WTC11 (cell line): Measurements from ENCODE around the gene ETV5. TPM values are rescaled to one million over a fixed set of nuclear protein-coding genes. Genes with fewer than 3 reads are reported as not detected.

Experiments
- ATAC-seq: fragments of 200-7000 bp; cut with Tn5 transposase; 2 replicates; pipeline ENCODE4 v1.10.0; 2021; ENCODE audit warnings: mild to moderate bottlenecking, moderate library complexity
- CTCF ChIA-PET: fragments of 300-600 bp; sonication (Branson Sonifier 250); formaldehyde crosslinking; loops from one replicate; lab custom pipeline; 2021; ENCODE audit warnings: antibody characterized with exemption; lab: Charles Lee
- POLR2A ChIA-PET: fragments of 350-600 bp; sonication (Branson Sonifier 250); formaldehyde crosslinking; loops from one replicate; lab custom pipeline; 2021; ENCODE audit warnings: antibody characterized with exemption; lab: Charles Lee
- DNase-seq: peaks from one replicate; pipeline ENCODE4 v3.0.0; 2021; ENCODE audit warnings: low spot score
- H3K27ac Mint-ChIP-seq: 2 replicates; pipeline ENCODE4 v1.8.0; 2021; ENCODE audit warnings: mixed read lengths
- H3K27me3 Mint-ChIP-seq: 2 replicates; pipeline ENCODE4 v1.8.0; 2021; ENCODE audit warnings: low read depth, mild to moderate bottlenecking, moderate library complexity, mixed read lengths
- H3K36me3 Mint-ChIP-seq: 2 replicates; pipeline ENCODE4 v1.8.0; 2021; ENCODE audit warnings: mixed read lengths
- H3K4me1 Mint-ChIP-seq: 2 replicates; pipeline ENCODE4 v1.8.0; 2022; ENCODE audit warnings: mixed read lengths
- H3K4me3 Mint-ChIP-seq: 2 replicates; pipeline ENCODE4 v1.8.0; 2021; ENCODE audit warnings: mild to moderate bottlenecking, moderate library complexity, mixed read lengths
- H3K9me3 Mint-ChIP-seq: 2 replicates; pipeline ENCODE4 v1.8.0; 2021; ENCODE audit warnings: mixed read lengths
- AFF4 ChIP-seq: sonication (generic); formaldehyde crosslinking; IDR thresholded peaks from 2 replicates; pipeline ENCODE4 v1.8.1; 2023; ENCODE audit warnings: mild to moderate bottlenecking, missing genetic modification reagents, borderline replicate concordance
- AR ChIP-seq: fragments of 250-450 bp; sonication (Bioruptor Pico); IDR thresholded peaks from 2 replicates; pipeline ENCODE4 v1.9.0; 2021; ENCODE audit warnings: mild to moderate bottlenecking
- CBFB ChIP-seq: sonication (generic); formaldehyde crosslinking; IDR thresholded peaks from 2 replicates; pipeline ENCODE4 v1.8.1; 2022; ENCODE audit warnings: mild to moderate bottlenecking, low read depth, missing genetic modification reagents
- ESRRA ChIP-seq: sonication (generic); formaldehyde crosslinking; IDR thresholded peaks from 2 replicates; pipeline ENCODE4 v1.8.1; 2022; ENCODE audit warnings: mild to moderate bottlenecking, missing genetic modification reagents, borderline replicate concordance
- FOXK1 ChIP-seq: sonication (generic); formaldehyde crosslinking; IDR thresholded peaks from 2 replicates; pipeline ENCODE4 v1.8.0; 2022; ENCODE audit warnings: mild to moderate bottlenecking, moderate library complexity, missing genetic modification reagents
- FOXP1 ChIP-seq: sonication (generic); formaldehyde crosslinking; IDR thresholded peaks from 2 replicates; pipeline ENCODE4 v1.8.0; 2022; ENCODE audit warnings: missing genetic modification reagents, mild to moderate bottlenecking, moderate library complexity, borderline replicate concordance
- GABPB1 ChIP-seq: sonication (generic); formaldehyde crosslinking; IDR thresholded peaks from 2 replicates; pipeline ENCODE4 v1.8.1; 2023; ENCODE audit warnings: mild to moderate bottlenecking, missing genetic modification reagents
- GRHL2 ChIP-seq: fragments of 250-450 bp; sonication (Bioruptor Pico); IDR thresholded peaks from 2 replicates; pipeline ENCODE4 v1.8.0; 2022; ENCODE audit warnings: mild to moderate bottlenecking, moderate library complexity; ENCODE audit not compliant: insufficient replicate concordance, severe bottlenecking
- JUN ChIP-seq: sonication (generic); formaldehyde crosslinking; IDR thresholded peaks from 2 replicates; pipeline ENCODE4 v1.8.0; 2023; ENCODE audit warnings: mild to moderate bottlenecking, missing genetic modification reagents
- NR1H2 ChIP-seq: sonication (generic); formaldehyde crosslinking; IDR thresholded peaks from 2 replicates; pipeline ENCODE4 v1.9.0; 2021; ENCODE audit warnings: mild to moderate bottlenecking, moderate library complexity, missing genetic modification reagents
- NR2C2 ChIP-seq: sonication (generic); formaldehyde crosslinking; IDR thresholded peaks from 2 replicates; pipeline ENCODE4 v1.8.0; 2022; ENCODE audit warnings: mild to moderate bottlenecking, missing genetic modification reagents
- RORB ChIP-seq: fragments of 250-450 bp; sonication (Bioruptor Pico); IDR thresholded peaks from 2 replicates; pipeline ENCODE4 v1.9.0; 2021; ENCODE audit warnings: mild to moderate bottlenecking
- SMAD3 ChIP-seq: sonication (generic); formaldehyde crosslinking; IDR thresholded peaks from 2 replicates; pipeline ENCODE4 v1.8.0; 2022; ENCODE audit warnings: missing genetic modification reagents, mild to moderate bottlenecking, borderline replicate concordance
- TP53 ChIP-seq: sonication (generic); formaldehyde crosslinking; IDR thresholded peaks from 2 replicates; pipeline ENCODE4 v1.8.1; 2023; ENCODE audit warnings: mild to moderate bottlenecking, missing genetic modification reagents
- ZNF121 ChIP-seq: sonication (generic); formaldehyde crosslinking; IDR thresholded peaks from 2 replicates; pipeline ENCODE4 v1.8.0; 2023; ENCODE audit warnings: missing genetic modification reagents
- ZNF138 ChIP-seq: sonication (generic); formaldehyde crosslinking; conservative IDR thresholded peaks from 2 replicates; pipeline ENCODE4 v1.8.1; 2022; ENCODE audit warnings: mild to moderate bottlenecking, moderate library complexity, missing genetic modification reagents
- ZNF263 ChIP-seq: sonication (generic); formaldehyde crosslinking; IDR thresholded peaks from 2 replicates; pipeline ENCODE4 v1.8.1; 2022; ENCODE audit warnings: low read depth, mild to moderate bottlenecking, moderate library complexity, missing genetic modification reagents
- ZNF396 ChIP-seq: fragments of 250-450 bp; sonication (Bioruptor Pico); IDR thresholded peaks from 2 replicates; pipeline ENCODE4 v1.8.0; 2021; ENCODE audit warnings: mild to moderate bottlenecking, moderate library complexity, borderline replicate concordance
- ZNF512 ChIP-seq: sonication (generic); formaldehyde crosslinking; IDR thresholded peaks from 2 replicates; pipeline ENCODE4 v1.8.1; 2022; ENCODE audit warnings: missing genetic modification reagents, borderline replicate concordance
- total RNA-seq: library from RNA; stranded (reverse); gene quantifications from 3 replicates; pipeline ENCODE4 v1.2.3, GENCODE V29; 2021
- TF ChIP-seq, protein P1 (sequence below): sonication (generic); formaldehyde crosslinking; IDR thresholded peaks from 2 replicates; pipeline ENCODE4 v1.8.1; 2023; ENCODE audit warnings: mild to moderate bottlenecking, missing genetic modification reagents
- TF ChIP-seq, protein P2 (sequence below): sonication (generic); formaldehyde crosslinking; IDR thresholded peaks from 2 replicates; pipeline ENCODE4 v1.8.0; 2022; ENCODE audit warnings: mild to moderate bottlenecking, missing genetic modification reagents
- TF ChIP-seq, protein P3 (sequence below): sonication (generic); formaldehyde crosslinking; IDR thresholded peaks from 2 replicates; pipeline ENCODE4 v1.8.1; 2023; ENCODE audit warnings: mild to moderate bottlenecking, missing genetic modification reagents

Gene ETV5
- total RNA-seq, 1 experiment from 2014 or later: 71.3 TPM

GRCh38 chr3:186004671-186005070 lies 104.2 kb downstream of the ETV5 start (continued):
- no peak for TF ChIP-seq AR (CRISPR knock-in tag)
- TF ChIP-seq ZNF396 (CRISPR knock-in tag): no peak
- TF ChIP-seq ESRRA (CRISPR knock-in tag): no peak
- no peak for TF ChIP-seq AFF4 (CRISPR knock-in tag)
- no peak for TF ChIP-seq JUN
- no peak for TF ChIP-seq ZNF138
- TF ChIP-seq, all 79 proteins: peak for 0

GRCh38 chr3:186004209-186004608 lies 104.7 kb downstream of the ETV5 start:
- ChIA-PET POLR2A (no interaction called here), CTCF (no interaction called here)
- ATAC-seq: no peak
- DNase-seq: no peak
- Mint-ChIP-seq H3K36me3 (no peaks in the 10 kb centered on the region), H3K27me3 (no peaks in the 10 kb centered on the region), H3K27ac (no peak overlapping the region), H3K9me3 (no peaks in the 10 kb centered on the region), H3K4me3 (no peak overlapping the region), H3K4me1 (no peaks in the 10 kb centered on the region)
- TF ChIP-seq NR1H2: no peak
- TF ChIP-seq, protein P1, sequence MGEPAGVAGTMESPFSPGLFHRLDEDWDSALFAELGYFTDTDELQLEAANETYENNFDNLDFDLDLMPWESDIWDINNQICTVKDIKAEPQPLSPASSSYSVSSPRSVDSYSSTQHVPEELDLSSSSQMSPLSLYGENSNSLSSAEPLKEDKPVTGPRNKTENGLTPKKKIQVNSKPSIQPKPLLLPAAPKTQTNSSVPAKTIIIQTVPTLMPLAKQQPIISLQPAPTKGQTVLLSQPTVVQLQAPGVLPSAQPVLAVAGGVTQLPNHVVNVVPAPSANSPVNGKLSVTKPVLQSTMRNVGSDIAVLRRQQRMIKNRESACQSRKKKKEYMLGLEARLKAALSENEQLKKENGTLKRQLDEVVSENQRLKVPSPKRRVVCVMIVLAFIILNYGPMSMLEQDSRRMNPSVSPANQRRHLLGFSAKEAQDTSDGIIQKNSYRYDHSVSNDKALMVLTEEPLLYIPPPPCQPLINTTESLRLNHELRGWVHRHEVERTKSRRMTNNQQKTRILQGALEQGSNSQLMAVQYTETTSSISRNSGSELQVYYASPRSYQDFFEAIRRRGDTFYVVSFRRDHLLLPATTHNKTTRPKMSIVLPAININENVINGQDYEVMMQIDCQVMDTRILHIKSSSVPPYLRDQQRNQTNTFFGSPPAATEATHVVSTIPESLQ (CRISPR knock-in tag): no peak
- TF ChIP-seq CBFB (CRISPR knock-in tag): no peak
- TF ChIP-seq GRHL2 (CRISPR knock-in tag): no peak
- TF ChIP-seq JUN: no peak
- TF ChIP-seq, protein P2, sequence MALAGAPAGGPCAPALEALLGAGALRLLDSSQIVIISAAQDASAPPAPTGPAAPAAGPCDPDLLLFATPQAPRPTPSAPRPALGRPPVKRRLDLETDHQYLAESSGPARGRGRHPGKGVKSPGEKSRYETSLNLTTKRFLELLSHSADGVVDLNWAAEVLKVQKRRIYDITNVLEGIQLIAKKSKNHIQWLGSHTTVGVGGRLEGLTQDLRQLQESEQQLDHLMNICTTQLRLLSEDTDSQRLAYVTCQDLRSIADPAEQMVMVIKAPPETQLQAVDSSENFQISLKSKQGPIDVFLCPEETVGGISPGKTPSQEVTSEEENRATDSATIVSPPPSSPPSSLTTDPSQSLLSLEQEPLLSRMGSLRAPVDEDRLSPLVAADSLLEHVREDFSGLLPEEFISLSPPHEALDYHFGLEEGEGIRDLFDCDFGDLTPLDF (CRISPR knock-in tag): no peak
- no peak for TF ChIP-seq ZNF121 (CRISPR knock-in tag)
- TF ChIP-seq ZNF263 (CRISPR knock-in tag): no peak
- no peak for TF ChIP-seq GABPB1 (CRISPR knock-in tag)

- no peaks in the 10 kb centered on the region for H3K9me3 Mint-ChIP-seq
- H3K4me1 Mint-ChIP-seq: no peaks in the 10 kb centered on the region
- no peaks in the 10 kb centered on the region for H3K36me3 Mint-ChIP-seq
- ChIA-PET CTCF (interaction anchor here (0.9 to 2.0 kb wide), 38 partner anchors 10 to 537 kb away, joined by 3 to 33 read pairs (median 4); partner anchors contain the start of gene ETV5), POLR2A (interaction anchor here (0.6 kb wide), 1 partner anchor 104 kb away, joined by 3 read pairs; no protein-coding TSS in a partner anchor)
- H3K27me3 Mint-ChIP-seq: no peaks in the 10 kb centered on the region
- ATAC-seq (no peak), DNase-seq (no peak)
- H3K27ac Mint-ChIP-seq: no peak overlapping the region
- no peak overlapping the region for H3K4me3 Mint-ChIP-seq
- TF ChIP-seq ZNF396 (CRISPR knock-in tag) (no peak), TP53 (no peak), RORB (CRISPR knock-in tag) (no peak), NR2C2 (CRISPR knock-in tag) (no peak), SMAD3 (no peak), FOXK1 (CRISPR knock-in tag) (no peak), FOXP1 (CRISPR knock-in tag) (no peak), ZNF512 (CRISPR knock-in tag) (no peak)
- TF ChIP-seq, protein P3, sequence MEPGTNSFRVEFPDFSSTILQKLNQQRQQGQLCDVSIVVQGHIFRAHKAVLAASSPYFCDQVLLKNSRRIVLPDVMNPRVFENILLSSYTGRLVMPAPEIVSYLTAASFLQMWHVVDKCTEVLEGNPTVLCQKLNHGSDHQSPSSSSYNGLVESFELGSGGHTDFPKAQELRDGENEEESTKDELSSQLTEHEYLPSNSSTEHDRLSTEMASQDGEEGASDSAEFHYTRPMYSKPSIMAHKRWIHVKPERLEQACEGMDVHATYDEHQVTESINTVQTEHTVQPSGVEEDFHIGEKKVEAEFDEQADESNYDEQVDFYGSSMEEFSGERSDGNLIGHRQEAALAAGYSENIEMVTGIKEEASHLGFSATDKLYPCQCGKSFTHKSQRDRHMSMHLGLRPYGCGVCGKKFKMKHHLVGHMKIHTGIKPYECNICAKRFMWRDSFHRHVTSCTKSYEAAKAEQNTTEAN: no peak
Observed at GRCh38 chr3:186003610-186004009, 105.3 kb downstream of the ETV5 start.
